Fibroblast of peridontal ligament (primary cell): Measurements from ENCODE around the gene PSMD6.
A peak's percentile ranks its signal among the peaks of the same experiment; 100 is the strongest.

Source experiments
- DNase-seq: peaks from one replicate; pipeline ENCODE4 v3.0.0-alpha.2; 2010; ENCODE audit errors: extremely low read depth

The PSMD6 gene

DNA sequence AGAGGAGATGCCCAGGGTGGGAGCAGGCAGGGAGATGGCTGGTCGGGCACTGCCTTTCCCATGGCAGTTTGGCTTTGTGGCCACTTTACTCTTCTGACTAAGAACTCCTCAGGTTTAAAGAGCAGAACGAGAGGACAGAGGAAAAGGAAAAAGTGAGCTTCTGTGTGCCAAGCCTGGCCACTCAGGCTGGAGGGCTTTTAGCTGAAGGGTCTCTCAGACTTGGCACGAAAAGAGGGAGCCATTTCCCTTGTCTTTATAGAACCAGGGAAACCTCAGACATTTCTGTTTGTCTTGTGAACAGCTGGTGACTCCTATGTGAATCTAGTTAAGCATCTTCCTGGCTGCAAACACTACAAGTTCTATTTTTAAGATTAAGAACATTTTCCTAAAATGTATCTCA is 23.3 kb upstream of the PSMD6 start:
- DNase-seq, result no peak

DNA sequence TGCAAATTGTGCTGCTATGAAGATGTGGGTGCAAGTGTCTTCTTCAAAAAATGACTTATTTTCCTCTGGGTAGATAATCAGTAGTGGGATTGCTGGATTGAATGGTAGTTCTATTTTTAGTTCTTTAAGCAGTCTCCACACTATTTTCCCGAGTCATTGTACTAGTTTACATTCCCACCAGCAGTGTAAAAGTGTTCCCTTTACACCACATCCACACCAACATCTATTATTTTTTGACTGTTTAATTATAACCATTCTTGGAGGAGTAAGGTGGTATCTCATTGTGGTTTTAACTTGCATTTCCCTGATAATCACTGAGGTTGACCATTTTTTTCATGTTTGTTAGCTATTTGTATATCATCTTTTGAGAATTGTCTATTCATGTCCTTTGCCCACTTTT is 19.7 kb upstream of the PSMD6 start:
- no peak for DNase-seq

DNA sequence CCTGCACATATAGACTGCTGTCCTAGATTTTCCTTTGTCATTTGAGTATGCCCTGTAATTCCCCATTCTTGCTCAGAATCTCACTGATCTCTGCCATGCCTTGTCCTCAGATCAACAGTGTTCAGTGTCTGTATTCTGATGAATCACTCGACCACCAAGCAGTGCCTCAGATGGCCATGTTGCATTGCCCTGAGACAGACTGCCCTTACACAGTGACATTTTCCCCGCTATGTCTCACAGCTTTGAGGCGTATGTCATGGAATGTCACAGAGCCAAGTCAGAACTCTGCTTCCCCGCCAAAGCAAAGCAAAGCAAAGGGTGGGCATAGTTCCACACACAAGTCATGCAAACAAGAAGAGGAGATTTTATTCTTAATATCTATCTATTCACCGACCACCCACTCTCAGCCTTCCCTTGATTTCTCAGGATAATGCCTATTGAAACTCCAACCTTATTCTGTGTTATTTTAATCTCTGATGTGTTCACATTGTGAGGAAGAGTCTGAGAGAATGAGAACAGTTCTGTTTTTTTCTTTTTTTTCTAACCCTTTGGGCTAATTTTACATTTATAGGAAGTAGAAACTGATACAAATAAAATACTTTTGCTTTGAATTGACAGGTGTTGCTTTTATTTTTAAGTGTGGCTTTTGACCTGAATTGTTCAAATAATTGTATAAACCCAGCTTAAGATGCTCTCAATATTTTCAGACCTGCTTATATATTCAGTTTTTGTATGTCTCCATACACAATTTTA is 16.9 kb upstream of the PSMD6 start:
- no peak for DNase-seq

DNA sequence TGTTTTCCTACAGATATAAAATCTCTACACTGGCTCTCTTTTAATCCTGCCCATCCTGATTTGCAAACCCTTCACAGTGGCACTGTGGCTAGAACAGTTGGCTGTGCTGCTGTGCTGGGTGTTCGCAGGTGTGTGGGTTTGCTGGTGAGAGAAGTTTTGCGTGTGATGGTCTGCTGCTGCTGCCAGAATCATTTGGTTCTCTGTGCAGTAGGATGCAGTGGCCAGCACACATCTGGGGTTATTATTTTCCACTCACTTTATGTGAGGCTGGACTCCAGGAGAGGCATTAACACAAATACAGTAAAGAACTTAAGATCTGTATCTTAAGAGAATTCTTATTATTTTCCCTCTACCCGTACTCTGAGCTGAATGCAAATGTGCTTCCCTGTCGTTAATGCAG is 16.0 kb upstream of the PSMD6 start:
- no peak for DNase-seq

DNA sequence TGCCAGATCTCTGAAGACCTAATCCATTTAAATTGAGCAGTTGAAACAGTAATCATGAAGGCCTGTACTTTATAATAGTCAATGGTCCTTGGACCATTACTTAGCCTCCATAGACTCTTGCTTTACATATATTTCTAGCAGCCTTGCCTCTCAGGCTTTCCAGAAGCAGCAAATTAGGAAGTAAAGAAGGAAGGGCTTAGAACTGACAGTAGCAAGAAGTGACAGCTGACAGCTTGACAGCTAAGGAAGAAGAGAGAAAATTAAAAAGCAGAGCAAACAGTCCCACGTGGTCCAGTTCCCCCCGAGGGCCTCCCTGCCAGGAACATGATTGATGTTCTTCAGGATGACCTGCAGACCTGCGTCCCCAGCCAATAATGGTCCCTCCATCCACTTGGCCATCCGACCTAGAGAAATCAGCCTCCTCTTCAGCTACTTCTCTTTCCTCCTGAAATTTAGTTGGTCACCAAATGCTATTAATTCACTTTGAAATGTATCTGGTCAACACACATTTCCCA is 15.0 kb upstream of the PSMD6 start:
- DNase-seq, result no peak

DNA sequence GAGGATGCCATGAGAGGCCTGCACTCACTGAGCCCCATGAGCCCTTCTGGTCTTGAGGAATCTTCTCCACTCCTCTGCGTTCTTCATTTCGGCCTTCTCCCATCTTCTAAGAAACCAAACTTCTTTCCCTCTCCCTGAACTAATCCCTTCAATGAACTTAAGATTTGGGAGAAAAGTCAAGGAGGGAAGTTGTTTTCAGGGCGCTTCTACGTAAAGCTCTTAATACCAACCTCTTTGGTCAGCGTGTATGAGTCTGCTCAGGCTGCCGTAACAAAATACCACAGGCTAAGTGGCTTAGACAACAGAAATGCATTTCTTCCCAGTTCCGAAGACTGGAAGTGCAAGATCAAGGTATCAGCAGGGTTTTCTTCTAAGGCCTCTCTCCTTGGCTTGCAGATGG is 13.8 kb upstream of the PSMD6 start:
- DNase-seq, result no peak

DNA sequence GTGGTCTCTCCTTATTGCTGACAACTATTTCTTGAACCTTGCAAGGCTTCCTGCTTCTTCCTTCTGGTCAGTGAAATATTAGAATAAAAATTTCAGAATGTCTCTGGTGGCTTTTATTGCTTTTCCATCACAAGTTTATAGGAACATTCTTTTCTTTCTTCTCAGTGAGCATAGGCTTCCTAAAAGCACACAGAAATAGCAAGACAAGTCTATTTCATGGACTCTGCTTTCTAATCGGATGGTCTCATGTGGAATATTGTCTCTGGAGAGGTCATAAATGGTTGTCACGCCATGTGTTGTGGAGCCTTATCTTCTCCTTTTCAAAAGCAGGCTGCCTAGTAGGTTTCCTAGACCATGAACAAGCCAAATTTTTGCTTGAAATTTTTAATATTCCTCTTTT is 9.8 kb upstream of the PSMD6 start:
- DNase-seq, result no peak

DNA sequence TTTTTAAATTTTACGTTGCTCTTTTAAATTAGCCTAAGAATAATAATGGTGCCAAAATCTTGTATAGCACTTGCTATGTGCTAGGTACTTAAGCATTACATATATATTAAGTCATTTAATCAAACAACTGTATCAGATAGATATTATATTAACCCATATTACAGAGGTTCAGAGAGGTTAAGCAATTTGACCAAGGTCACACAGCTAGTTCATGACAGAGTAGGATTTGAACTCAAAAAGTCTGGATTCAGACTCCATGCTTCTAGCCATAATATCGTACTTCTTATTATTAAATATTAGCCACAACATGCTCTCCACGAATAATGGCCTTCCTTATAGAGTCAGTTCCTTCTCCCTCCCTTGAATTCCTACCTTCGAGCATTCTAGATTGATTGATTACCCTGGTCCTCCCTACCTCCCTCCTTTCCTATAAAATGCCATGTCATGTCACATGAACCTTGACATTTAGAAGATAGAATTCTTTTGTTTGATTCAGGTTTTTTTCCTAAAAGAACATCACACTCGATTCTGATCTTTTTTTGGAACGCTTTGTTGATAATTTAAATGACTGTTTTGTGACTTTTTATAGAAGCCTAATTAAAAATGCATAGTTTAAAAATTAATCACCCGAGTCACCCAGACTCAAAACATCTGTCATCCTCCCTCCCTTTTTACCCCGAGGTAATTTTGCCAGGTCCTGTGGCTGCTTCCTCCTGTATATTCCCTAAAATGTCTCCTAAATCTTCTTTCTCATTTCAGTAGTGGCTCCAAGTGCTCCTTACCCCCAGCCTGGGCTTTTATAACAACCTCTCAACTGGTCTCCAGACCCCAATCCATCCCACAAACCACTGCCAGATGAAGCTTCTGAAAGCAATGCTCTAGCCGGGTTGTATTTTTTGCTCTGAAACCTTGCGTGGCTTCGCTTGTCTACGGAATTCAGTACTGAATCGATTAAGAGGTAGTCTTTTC is 8.5 kb upstream of the PSMD6 start:
- no peak for DNase-seq

DNA sequence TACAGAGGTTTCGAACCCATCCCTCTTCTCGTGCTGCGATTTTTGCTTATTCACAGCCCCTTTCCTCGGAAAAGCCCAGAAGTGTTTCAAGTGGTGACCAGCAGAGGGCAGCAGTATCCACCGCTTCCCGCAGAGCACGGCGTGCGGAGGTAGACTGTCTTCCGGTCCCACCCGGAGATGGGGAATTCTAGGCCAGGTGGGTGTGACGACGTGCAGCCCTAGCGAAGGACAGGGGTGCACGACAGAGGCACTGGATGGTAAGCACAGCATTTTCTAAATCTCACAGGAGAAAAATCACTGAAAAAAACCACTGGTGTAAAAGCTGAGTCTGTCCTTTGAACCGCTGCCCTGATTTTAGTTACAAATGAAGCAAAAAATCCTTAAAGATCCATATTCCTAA is 7.4 kb upstream of the PSMD6 start:
- peak; percentile 65 for DNase-seq

DNA sequence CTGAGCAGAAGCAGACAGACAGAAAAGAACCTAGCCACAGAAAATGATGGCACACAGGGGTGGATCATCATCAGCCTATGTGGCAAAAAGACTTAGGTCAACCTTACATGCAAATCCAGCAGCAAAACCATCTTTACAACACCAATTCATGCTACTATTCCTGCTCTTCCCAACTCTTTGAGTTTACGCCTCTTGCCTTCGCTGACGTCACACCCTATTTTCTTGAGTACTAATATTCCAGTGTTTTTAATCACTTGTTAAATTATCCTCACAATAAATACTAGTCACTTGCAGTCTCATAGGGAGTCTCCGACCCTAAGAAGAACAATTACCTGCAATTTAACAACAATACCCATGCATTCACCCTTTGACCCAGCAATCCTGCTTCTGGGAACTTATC is 6.0 kb upstream of the PSMD6 start:
- no peak for DNase-seq

DNA sequence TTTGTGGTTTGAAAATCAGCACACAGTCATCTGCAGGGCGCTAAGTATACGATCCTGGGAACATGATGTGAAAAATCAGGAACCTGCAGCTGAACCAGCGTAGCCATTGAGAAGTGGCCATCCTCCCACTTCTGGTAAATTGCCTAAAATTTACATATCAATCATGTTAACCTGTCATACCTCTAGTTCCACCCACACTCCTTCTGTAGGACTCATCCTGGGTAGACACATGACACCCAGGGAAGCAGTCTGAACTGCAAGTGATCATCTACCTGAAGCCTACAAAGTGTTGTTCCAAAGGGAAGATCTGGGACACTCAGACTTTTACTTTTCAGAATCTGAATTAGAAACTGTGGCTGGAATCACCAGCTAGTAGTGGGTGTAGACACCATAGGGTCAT is 5.5 kb upstream of the PSMD6 start:
- no peak for DNase-seq

DNA sequence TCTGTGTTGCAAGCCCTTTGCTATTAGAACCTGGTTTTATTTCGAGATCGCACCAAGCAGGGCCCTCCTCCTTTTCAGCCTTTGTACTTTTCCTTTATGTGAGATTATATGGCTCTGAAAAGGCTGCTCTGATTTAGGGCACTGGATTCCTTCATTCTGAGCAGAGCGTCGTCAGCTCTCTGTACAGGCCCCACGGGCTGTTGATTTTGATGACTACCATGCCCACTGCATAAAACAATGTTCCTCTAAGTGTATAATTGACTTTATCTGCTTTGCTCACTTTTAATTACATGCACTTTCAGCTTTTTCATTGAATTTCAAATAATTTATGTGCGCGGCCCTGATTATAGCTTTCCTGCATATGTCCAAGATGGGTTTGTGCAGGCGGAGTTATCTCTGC is 4.4 kb upstream of the PSMD6 start:
- DNase-seq, result no peak

DNA sequence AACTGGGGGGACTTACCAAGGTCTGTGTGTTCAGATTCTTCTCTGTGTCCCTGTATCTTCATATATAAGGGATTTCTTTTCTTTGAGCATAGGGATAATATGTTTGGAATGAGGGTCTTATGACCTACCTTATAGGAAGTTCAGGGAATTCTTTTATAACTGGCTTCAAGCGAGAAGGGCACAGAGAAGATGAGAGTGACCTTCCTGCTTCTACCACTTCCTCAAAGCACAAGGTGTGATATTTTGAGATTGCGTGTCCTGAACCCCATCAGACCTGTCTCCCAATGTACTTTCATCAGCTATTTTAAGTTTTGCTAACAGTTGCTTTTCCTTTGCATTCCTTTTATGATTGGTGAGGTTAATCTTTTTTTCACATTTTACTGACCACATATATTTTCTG is 3.1 kb upstream of the PSMD6 start:
- DNase-seq, result no peak

DNA sequence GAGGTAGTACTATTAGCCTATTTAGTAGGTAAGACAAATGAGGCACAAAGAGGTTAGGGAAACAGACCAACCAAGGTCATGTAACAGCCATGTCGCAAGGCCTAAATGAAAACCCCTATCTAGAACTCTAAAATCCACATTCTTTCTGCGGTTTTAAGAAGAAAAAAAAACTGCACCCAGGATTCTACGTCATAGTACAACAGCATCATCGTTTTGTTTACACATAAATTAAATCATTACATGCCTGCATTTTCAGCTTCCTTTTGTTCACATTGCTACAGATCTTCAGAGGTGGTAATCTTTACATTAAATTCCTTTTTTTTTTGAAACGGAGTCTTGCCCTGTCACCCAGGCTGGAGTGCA is 548 bp upstream of the PSMD6 start:
- peak; percentile 35 for DNase-seq

DNA sequence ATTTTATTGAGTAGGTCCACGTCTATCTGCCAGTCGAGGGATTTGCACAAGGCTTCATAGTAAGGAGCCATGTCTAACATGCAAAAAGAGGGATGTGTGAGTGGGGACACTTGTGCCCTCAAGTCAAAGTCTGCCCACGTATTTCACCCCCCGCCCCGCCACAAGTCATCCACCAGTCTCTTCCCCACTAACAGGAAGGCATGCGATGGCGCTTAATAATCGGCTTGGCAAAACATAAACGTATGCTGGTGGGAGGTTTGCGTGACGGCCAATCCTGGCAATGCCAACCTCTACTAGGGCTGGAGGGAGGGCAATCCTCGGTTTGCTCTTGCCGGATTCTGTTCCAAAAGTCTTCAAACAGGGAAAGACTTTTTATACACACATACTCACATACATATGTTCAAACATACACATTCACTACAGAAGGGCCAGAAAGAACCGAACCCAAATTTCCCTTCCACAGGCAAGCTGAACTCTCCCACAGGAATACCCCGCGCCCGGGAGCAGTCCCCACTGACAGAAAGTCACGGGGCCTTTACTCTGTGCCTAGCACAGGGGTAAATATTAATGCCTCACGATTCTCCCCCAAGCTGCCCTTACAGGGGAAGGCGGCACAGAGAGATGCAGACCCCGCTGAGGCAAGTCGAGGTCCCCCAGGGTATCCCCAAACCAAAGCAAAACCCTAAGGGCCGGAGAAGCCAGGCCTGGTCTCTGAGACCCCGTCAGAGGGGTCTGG is 675 bp downstream of the PSMD6 start:
- DNase-seq, result peak; percentile 26

DNA sequence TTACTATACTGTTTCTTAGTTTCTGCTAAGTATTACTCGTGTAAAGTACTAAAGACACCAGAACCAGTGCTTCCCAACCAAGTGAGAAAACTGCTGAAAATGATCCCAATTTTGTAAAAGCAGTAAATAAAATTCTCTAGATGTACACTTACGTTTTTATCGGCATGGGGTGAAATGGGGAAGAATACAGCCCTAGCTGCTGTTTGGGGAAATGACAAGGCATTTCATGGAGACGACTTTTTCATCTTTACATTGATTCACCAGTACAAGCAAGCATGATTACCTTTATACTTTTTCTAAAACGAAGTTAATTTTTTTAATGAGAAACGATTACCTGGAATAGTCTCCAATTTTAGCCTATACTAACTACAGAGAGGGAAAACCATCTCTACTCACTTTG is 1.4 kb downstream of the PSMD6 start:
- no peak for DNase-seq

DNA sequence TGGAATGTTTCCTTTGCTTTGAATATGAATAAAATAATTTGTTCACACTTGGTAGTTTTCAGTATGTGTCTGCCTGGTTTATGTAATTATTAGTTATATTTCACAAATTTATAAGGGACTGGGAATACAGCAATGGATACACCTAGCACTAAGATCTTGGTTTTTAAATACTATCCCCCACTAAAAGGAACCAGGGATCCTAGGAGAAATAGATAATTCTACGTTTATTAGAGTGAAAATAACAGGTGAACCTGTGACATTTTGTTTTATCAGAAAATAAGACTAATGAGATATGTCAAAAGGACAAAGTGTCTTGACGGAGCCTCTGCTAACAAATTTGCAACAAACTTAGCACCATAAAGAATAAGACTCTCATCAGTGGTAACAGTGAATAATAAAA is 3.4 kb downstream of the PSMD6 start:
- DNase-seq, result no peak

DNA sequence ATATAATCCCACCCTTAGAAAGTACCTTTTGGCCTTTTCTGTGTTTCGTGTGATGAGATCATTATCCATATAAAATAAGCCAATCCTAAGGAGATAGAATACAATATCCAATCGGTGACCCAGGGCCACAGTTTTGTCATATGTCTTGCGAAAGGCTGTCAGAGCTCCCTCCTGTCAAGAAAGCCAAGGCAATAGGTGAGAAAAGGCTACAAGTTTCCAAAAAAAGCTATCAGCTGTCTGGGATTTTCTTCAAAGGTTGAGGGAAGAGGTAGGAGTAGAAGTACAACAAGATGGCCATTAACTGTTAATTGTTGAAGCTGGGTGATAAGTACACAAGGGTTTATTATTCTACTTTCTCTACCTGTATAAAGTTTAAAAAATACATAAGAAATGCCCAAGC is 4.0 kb downstream of the PSMD6 start:
- no peak for DNase-seq

DNA sequence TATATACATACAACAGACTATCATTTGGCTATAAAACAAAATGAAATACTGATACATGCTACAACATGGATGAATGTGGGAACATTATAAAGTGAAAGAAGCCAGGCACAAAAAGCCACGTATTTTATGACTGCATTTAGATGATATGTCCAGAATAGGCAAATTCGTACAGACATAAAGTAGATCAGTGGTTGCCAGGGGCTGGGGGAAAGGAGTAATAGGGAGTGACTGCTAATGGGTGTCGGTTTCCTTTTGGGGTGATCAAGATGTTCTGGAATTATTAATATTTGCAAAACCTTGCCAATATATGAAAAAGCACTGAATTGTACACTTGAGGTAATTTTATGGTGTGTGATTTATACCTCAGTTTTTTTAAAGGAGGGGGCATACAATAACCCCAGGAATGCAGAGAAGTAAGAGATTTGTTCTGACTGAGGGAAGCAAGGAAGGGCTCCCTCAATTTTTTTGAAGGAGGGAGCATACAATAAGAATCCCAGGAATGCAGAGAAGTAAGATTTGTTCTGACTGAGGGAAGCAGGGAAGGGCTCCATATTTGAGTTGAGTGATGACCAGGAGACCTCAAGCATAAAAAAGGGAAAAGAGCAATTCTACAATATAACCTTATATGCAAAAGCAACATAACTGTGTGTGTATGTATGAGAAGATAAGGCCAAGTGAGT is 6.2 kb downstream of the PSMD6 start:
- no peak for DNase-seq

DNA sequence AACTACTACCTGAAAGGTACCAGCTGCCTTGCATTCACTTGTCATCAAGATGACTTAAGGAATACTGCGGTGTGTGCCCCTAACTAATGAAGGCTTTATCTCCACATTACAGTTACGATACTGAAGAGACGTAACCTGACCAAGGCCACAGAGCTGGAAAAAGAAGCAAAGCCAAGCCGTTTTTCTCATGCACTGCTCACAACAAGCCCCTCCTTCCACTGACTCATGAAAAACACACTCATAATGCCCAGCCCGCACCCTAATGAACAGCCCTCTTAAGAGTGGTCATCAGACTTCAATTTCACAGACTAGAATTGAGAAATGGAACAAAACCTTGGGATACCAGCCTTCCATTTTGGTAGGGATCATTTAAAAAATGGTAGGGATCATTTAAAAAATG is 11.6 kb downstream of the PSMD6 start:
- peak; percentile 71 for DNase-seq

DNA sequence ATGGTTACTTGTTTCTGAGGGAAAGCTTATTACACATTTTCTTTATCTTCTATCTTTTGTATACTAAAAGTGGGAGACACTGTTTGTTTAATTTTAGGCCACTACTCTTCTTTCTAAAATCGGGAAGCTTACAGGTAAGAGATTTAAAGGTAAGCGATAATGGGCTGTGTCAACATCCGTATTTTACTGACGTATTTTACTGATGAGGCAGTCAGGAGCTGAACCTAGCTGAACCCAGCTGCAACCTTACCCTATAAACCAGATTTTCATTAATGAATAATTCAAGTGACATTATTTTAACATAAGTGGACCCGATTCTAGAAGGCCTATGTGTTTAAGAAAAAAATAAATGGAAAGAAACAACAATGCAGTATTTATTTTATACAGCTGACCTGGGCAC is 13.1 kb downstream of the PSMD6 start:
- DNase-seq, result no peak

DNA sequence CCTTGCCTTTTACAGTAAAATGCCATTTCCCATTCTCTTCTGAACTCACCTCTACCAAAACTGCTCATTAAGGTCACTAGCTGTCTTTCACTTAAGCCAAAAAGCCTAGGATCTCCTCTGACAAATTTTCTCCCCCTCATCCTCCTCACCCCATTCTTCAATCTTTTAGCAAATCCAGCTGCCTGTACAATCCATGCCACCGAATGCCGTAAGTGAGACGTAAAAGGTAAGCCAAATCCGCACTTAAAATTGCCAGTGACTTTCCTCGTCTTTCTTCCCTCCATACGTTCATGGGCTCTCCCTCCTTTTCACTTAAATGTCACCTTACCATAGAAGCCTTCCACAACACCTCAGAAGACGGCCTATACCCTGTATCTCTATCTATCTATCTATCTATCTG is 13.8 kb downstream of the PSMD6 start:
- DNase-seq, result no peak
